HG03066 (cell line): ENCODE measurements around the gene R3HDML.
"Not testable (repeated sequence)": the region's sequence is repeated elsewhere in the genome, so short reads cannot be mapped to it uniquely, and the experiment has no call there.

Experiments used
- ATAC-seq: cut with Tn5 transposase; IDR thresholded peaks from one replicate; pipeline ENCODE4 v1.9.1; 2021; ENCODE audit warnings: low read depth; ENCODE audit not compliant: unreplicated experiment

The R3HDML gene, protein sequence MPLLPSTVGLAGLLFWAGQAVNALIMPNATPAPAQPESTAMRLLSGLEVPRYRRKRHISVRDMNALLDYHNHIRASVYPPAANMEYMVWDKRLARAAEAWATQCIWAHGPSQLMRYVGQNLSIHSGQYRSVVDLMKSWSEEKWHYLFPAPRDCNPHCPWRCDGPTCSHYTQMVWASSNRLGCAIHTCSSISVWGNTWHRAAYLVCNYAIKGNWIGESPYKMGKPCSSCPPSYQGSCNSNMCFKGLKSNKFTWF

DNA sequence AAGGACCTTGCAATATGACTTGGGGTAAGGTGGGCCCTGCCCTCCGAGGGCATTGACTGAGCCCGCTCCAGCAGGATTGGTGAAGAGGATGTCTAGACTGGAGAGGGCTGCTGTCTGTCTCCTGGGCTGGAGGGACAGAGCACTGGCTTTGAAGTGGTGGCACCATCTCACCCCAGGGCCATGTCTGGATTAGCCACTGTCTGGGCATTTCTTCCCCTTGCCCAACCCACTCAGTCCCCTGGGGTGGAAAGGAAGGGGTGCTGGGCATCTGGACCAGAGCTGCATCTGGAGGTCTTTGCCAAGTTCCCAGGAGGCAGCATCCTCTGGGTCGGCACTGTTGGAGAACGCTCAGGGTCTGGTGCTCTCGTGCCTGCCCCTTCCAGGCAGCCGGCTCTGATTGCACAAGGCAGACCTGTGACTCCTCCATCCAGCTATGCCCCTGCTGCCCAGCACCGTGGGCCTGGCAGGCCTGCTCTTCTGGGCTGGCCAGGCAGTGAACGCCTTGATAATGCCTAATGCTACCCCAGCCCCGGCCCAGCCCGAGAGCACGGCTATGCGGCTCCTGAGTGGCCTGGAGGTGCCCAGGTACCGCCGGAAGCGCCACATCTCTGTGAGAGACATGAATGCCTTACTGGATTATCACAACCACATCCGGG, at the start of gene R3HDML:
Gene R3HDML (plus strand): TSS at position 319 of the 656 bp plus-strand sequence. CDS start 115 bp downstream, at position 434.
- no peak for ATAC-seq

DNA sequence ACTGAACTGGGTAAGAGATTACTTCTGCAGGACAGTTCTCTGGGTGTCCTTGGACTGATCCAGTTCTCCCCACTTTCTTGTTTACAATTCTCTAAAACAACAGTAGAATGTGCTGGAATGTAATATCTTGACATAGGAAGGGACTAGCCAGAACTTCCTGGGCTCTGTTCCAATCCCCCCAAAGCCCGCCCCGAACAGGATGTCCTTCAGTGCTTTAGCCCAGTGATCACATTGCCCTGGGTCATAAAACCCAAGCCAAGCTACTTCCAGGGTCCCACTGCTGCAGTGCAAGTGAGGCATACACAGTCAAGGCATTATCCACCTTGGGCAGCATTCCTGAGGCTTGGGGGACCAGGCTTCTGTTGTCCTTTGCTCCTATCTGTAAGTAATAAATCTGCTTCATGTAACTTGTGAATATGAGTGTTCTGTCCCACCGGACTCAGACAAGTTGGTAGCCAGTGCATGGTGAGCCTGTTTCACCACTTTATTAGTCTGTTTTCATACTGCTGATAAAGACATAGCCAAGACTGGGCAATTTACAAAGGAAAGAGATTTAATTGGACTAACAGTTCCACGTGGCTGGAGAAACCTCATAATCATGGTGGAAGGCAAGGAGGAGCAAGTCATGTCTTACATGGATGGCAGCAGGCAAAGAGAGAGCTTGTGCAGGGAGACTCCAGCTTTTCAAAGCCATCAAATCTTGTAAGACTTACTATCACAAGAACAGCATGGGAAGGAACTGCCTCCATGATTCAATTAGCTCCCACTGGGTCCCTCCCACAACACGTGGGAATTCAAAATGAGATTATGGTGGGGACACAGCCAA, 49.4 kb upstream of the R3HDML start:
- no peak for ATAC-seq

DNA sequence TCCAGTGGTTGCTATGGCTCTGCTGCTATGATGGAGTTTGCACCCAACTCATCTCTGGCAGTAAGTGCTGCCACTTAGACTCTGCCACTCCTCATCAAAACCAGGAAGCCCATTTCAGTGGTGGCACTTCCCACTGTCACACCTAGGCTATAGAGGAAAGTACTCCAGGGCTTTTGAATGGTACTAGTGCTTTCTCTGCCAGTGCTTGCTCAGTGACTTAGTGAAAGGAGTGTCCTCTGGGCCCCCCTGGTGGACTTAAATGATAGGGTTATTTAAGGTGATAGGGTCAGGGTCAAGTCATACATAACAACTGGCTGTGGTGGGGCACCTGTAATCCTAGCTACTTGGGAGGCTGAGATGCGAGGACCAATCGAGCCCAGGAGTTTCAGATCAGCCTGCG, 48.6 kb upstream of the R3HDML start:
- no peak for ATAC-seq

DNA sequence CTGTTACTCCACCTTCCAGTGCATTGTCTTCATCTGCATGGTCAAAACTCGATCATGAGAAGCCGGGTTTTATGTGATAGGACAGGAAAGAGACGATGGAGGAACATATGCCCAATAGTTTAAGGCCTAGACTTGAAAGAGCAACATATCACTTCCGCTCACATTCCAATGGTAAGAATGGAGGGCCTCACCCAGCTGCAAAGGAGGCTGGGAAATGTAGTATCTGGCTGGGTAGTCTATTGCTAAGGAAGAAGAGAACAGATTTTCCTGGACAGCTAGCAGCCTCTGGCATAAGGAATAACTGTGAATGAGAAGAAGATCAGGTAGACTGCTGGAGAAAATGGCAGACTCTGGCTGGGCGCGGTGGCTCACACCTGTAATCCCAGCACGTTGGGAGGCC, 45.1 kb upstream of the R3HDML start:
- ATAC-seq: no peak

DNA sequence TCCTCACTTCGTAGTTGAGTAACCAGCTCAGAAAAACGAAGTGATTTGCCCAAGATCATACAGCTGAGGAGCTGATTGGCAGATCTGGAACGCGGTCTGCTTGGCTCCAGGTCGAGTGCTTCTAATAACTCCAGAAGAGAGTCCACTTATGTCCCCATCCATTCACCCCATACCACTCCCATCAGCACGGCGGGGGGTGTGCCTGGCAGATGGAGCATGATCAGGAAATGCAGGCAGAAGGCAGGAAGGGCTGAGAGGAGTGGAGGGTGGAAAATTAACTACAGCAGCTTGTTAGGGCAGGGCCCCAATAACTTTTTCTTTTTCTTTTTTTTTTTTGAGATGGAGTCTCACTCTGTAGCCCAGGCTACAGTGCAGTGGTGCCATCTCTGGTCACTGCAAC, 40.8 kb upstream of the R3HDML start:
- no peak for ATAC-seq

DNA sequence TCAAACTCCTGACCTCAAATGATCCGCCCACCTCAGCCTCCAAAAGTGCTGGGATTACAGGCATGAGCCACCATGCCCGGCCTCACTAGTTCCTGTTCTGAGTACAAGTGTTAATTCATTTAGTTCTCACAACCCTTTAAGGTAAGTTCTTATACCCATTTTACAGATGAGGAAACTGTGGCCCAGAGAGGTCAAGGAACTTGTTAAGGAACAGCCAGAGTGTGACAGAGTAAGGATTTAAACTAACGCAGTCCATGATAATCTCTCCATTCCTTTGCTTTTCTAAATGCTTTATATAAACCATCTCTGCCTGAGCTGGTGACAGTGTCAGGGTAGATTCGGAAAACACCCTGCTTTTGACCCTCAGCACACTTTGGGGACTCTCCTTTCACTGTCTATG, 39.1 kb upstream of the R3HDML start:
- ATAC-seq: no peak

DNA sequence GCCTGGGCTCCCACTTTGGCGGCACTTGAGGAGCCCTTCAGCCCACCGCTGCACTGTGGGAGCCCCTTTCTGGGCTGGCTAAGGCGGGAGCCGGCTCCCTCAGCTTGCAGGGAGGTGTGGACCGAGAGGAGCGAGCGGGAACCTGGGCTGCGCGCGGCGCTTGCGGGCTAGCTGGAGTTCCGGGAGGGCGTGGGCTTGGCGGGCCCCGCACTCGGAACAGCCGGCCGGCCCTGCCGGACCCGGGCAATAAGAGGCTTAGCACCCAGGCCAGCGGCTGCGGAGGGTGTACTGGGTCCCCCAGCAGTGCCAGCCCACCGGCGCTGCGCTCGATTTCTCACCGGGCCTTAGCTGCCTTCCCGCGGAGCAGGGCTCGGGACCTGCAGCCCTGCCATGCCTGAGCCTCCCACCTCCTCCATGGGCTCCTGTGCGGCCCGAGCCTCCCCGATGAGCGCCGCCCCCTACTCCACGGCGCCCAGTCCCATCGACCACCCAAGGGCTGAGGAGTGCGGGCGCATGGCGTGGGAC, 37.8 kb upstream of the R3HDML start:
- not testable (repeated sequence) for ATAC-seq

DNA sequence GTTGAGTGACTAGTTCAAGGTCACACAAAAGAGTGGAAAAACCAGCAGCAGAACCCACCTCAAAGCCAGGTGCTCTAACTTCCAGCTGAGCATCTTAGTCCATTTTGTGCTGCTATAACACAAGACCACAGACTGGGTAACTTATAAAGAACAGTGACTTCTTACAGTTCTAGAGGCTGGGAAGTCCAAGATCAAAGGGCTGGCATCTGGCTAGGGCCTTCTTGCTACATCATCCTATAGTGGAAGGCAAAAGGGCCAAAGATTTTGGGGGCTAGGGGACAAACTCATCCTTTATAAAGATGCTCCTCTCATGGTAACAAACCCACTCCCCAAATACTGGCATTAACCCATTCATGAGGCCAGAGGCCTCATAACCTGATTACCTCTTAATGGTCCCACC, 35.6 kb upstream of the R3HDML start:
- no peak for ATAC-seq

DNA sequence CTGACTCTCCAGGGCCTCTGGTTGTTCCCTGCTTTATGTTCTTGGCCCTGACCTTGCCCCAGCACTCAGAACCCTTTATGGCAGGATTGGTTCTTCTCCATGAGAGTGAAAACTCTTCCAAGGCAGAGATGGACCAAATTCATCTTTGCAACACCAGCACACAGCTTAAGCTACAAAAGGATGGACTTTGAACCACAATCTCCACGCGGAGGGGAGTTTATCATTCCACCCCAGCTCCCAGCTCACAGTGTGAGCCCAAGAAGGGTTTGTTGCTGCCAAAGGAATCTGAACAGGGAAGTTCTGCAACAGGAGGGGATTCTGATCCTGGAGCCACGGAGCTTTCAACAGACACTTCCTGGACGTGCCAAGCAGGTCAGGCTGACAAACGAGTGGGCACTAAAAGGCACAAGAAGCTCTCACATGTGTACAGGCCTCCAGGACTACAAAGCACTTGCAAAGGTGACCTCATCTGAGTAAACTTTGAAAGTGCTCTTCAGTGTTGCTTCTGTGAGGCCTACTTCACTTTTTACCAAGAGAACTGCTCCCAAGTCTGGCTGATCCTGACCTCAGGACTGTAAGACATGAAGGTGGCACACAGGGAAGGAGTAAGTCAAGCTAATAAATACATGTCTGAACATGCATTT, 34.7 kb upstream of the R3HDML start:
- ATAC-seq: no peak

DNA sequence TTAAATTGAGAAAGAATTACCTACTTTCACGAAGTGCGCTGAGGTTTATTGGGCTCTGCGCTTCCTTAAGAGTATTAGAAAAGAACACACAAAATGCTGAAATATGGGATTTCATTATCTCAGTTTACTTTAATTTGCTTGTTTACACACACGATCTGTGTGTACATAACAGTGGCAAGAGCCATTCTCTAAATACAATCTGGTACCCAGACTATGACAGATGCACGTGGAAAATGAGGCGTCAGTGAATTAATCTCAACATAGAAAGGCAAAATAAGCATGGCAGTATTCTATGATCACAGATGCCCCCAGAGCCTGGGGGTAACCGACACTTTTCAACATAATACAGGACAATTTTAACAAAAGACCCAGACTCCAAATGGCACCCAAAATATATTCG, 34.1 kb upstream of the R3HDML start:
- ATAC-seq: no peak

DNA sequence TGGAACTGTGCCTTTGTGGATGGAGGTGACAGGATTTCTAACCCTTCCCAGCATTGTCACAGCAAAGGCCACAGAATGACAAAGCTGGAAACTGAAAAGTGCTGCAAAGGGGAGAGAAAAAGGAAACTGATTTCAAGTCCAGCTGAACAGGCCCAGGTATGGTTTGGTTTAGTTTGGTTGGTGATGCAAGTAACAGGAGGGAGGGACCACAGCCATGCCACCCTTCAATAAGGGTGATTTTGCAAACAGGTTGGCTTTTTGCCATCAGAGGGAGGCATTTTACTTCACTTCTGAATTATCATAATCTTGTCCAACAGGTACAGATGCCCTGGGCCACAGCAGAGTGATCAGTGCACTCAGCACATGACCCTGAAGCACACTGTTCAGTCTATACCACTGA, 32.5 kb upstream of the R3HDML start:
- no peak for ATAC-seq

DNA sequence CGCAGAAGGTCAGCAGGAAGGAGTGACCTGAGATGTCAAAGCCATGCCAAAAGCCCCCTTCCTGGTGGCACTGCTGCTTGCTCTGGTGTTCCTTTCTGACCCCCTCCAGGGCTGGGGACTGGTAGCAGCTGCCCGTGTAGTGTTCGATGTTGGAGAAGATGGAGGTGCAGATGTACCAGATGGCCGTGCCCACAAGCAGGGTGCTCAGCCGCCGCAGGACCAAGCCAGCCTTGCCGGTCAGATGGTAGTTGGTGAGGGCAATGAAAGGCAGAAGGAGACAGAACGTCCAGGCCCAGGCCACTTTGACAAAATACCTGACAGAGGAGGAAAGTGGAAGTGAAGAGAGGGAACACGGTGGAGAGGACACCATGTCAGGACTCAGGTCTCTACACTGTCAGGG, 29.9 kb upstream of the R3HDML start:
- ATAC-seq: no peak

DNA sequence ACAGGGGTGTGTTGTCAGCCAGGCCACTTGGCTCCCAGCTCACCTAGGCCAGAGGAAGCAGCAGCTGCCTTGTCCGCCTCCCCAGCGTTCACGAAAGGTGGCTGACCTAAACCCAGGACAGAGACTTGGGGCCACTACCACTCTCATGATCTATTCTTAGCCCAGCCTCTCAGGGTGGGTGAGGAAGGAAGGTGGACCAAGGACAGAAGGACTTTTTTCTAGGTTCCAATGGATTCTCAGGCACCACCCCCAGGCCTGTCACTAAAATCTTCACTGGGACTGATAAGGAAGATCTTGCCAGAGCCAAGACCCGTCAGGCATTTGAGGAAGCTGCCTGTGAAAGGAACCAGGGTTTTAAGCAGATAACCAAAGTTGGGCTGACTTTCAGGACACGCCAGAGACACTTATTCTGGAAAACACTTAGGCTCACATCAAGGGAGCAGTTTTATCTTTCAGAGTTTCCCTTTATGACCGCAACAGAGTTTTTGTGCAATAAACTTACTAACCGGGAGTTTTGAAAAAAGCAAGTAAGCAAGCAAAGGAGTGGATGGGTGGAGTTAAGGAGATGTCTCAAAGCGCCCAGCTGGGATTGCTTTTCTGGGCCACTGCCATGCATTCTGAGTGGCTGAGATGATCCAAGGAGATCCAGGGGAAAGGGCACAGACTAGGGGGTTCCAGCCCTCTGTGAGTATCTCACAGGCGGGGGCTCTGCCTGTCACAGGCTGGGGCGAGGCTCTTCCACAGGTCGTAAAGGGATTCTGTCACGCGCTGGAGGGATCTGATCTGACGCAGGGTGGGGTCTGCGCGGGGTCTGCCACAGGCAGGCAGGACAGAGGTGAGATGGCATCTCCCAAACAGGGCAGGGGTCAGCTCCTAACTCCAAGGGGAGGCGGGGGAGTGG, 26.8 kb upstream of the R3HDML start:
- no peak for ATAC-seq

DNA sequence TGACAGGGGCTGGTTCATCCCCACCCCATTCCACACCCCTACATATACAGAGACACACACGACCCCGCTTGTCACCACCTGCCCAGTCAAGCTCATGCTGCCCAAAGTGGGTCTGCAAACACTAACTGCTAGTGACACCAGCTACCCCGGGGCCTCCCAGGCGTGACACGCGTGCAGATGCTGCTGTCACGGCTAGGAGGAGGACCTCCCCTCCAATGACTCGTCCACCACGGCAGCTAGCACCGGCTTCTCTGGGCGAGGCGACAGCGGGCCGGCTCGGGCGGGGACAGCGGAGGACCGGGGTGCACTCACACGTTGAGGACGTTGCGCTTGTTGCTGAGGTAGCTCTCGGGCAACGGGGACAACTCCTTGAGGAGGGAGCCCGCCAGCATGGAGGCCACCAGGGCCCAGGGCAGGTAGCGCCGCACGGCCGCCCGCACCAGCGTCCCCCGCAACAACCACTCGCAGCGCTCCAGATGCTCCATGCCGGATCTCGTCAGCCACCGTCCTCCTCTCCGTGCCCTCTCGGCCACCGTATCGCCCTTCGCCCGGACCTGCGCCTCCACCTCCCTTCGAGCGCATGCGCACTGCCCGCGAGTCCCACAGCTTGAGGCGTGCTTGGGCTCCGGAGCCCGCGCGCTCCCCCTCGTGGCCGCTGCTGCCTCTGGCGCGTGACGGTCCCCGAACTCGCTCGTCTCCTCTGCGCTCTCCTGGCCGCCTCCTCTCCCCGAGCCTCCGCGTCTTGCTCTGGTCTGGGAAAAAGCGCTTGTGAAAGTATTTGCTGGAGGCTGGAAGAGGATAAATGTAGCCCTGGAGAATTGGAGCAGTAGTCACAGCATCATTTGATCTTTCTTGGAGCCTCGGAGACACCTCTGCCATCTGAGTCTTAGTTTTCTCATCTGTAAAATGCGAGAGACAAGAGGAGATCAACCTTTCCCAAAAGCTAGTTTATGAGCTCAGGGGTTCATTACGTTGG, 25.9 kb upstream of the R3HDML start, which contains the start of gene FITM2:
Gene FITM2 (minus strand): TSS at position 539 of the 976 bp plus-strand sequence. CDS start 54 bp downstream, at position 485.
- peak; percentile 90 for ATAC-seq

DNA sequence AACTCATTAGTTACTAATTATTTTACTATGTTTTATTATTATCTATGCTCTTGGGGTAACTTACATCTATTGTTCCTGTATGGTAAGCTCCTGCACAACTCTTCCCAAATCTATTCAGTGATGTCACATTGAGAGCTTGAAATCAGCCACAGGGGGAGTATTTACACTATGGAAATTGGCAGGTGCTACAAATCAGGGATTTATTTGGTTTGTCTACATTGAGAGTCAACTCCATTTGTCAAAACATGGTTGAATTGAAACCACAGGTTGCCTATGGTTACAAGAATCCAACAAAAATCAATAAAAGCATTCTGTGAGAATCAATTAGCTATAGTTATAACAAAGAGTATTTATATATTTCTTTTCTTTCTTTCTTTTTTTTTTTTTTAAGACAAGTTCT, 22.0 kb upstream of the R3HDML start:
- ATAC-seq: no peak

DNA sequence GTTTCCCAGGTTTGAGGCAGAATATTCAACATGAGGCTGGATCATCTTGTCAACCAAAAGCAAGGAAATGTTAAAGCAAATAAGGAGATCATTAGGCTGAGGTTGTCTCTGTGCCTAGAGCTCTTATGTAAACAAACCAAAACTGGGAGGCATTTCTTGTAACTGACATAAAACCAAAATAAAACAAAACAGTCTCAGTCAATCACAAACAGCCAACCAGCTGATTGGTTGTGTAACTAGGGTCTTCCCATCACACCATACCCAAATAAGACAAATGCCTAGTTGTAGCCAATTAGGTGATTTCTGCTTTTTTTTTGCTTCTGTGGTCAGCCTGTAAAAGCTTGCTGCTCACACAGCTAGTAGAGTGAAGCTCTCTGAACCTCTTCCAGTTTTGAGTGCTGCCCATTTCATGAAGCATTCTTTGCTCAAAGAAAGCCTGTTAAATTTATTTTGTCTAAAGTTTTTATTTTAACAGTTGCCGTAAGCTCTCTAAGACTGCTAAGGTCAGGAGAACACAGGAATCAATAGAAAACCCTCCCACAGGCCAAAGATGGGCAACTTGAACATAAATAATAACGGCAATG, 16.9 kb upstream of the R3HDML start:
- ATAC-seq: no peak

DNA sequence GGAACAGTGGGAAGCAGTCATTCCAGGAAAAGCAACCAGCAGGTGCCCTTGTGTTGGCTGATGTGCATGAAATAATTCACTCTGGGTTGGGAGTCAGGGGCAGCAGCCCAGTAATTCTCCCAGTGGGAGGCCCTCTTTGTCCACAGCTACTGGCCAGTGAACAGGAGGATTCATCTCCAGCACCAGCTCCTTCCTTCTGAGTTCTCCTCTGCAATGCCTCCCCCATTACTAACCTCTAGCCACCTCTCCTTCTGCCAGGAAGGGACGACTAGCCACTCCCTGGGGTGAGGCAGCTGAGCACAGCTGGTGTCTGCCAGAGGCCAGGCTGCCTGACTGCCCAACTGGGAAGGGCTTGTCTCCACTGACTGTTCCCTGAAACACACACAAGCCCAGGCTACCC, 12.5 kb upstream of the R3HDML start:
- no peak for ATAC-seq
